Choroid plexus epithelial cell (primary cell): ENCODE measurements around the gene NGEF.

Source experiments
- DNase-seq: peaks from one replicate; pipeline ENCODE4 v3.0.0-alpha.2; 2010; ENCODE audit warnings: low read depth
- H3K4me3 ChIP-seq: 2 replicates; pipeline ENCODE4 v1.5.1; 2011; ENCODE audit warnings: low read depth, mild to moderate bottlenecking, control low read depth, low read length, moderate library complexity
- TF ChIP-seq, protein P1 (sequence below): conservative IDR thresholded peaks from 2 replicates; pipeline ENCODE4 v1.5.1; 2011; ENCODE audit warnings: low read depth, mild to moderate bottlenecking, control low read depth, inconsistent platforms, low read length, moderate library complexity

NGEF gene

DNA sequence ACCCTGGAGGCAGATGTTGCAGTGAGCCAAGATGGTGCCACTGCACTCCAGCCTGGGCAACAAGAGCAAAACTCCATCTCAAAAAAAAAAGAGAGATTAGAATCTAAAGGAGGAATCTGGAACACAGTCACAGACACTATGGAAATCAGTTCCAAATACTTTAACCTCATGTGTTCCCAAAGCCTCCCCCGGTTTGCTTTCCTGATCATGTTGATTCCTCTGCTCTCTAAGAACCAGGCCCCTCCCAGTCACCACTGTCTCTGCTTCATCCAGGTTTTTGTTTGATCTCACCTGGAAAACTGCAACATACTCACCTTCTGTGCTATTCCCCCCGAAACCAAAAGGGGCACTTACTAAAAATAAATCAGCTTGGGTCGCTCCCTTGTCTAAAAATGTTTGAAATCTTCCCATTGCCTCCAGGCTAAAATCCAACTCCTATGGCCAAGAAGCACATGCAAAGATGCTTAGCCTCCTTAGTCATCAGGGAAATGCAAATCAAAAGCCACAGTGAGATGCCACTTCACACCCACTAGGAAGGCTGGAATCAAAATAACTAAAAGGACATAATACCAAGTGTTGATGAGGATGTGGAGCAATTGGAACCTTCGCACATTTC lies 13.2 kb upstream of the NGEF start:
- peak; percentile 43 for DNase-seq
- TF ChIP-seq, protein P1, sequence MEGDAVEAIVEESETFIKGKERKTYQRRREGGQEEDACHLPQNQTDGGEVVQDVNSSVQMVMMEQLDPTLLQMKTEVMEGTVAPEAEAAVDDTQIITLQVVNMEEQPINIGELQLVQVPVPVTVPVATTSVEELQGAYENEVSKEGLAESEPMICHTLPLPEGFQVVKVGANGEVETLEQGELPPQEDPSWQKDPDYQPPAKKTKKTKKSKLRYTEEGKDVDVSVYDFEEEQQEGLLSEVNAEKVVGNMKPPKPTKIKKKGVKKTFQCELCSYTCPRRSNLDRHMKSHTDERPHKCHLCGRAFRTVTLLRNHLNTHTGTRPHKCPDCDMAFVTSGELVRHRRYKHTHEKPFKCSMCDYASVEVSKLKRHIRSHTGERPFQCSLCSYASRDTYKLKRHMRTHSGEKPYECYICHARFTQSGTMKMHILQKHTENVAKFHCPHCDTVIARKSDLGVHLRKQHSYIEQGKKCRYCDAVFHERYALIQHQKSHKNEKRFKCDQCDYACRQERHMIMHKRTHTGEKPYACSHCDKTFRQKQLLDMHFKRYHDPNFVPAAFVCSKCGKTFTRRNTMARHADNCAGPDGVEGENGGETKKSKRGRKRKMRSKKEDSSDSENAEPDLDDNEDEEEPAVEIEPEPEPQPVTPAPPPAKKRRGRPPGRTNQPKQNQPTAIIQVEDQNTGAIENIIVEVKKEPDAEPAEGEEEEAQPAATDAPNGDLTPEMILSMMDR, result no peak
- no peak overlapping the region for H3K4me3 ChIP-seq

GRCh38 chr2:233025706-233026105 lies 12.7 kb upstream of the NGEF start:
- H3K4me3 ChIP-seq, result no peak overlapping the region
- TF ChIP-seq, protein P1, result no peak
- DNase-seq, result no peak

GRCh38 chr2:233023761-233024410 lies 10.8 kb upstream of the NGEF start:
- TF ChIP-seq, protein P1, result no peak
- DNase-seq, result no peak
- no peak overlapping the region for H3K4me3 ChIP-seq

GRCh38 chr2:233023007-233023760 lies 10.1 kb upstream of the NGEF start:
- no peak overlapping the region for H3K4me3 ChIP-seq
- TF ChIP-seq, protein P1, result no peak
- no peak for DNase-seq

DNA sequence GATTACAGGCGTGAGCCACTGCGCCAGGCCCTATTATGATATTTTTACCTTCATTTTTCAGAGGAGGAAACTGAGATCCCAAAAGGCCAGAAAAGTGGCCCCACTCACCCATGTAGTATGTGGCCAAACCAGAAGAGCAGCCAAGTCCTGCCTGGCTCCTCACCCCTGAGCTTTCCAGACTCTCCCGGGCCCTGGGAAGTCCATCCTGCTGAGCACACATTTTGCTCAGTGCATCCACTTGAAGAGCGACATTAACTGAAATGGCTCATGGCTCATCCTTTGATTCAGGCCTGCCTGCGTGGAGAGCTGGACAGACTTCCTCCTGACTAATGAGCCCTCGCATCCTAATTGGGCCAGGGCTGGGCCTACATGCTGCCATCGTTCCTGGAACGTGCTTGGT lies 9.5 kb upstream of the NGEF start:
- TF ChIP-seq, protein P1, result no peak
- no peak for DNase-seq
- no peak overlapping the region for H3K4me3 ChIP-seq

GRCh38 chr2:233021771-233022170 lies 8.7 kb upstream of the NGEF start:
- no peak overlapping the region for H3K4me3 ChIP-seq
- DNase-seq, result no peak
- TF ChIP-seq, protein P1, result no peak
